HepG2 (cell line): ENCODE measurements around the gene MPV17L2. TPM values are rescaled to one million over a fixed set of nuclear protein-coding genes. Genes with fewer than 3 reads are reported as not detected.

ENCODE experiments used
- ETV6 ChIP-seq: sonication (generic); formaldehyde crosslinking; conservative IDR thresholded peaks from 2 replicates; pipeline ENCODE4 v1.4.0; 2020; ENCODE audit warnings: missing genetic modification reagents
- HES4 ChIP-seq: sonication (generic); formaldehyde crosslinking; IDR thresholded peaks from 2 replicates; pipeline ENCODE4 v1.9.0; 2021; ENCODE audit warnings: mild to moderate bottlenecking, missing genetic modification reagents, borderline replicate concordance
- HMG20B ChIP-seq: conservative IDR thresholded peaks from 2 replicates; pipeline ENCODE4 v1.6.1; 2016; ENCODE audit warnings: missing genetic modification reagents, missing compliant biosample characterization
- HNRNPLL ChIP-seq: fragments of 200-400 bp; formaldehyde crosslinking; IDR thresholded peaks from 2 replicates; pipeline ENCODE4 v1.6.1; 2017; ENCODE audit warnings: mild to moderate bottlenecking, low read depth, low read length; ENCODE audit not compliant: poor library complexity, severe bottlenecking
- HOXD1 ChIP-seq: sonication (generic); formaldehyde crosslinking; IDR thresholded peaks from 2 replicates; pipeline ENCODE4 v1.5.0; 2020; ENCODE audit warnings: missing genetic modification reagents
- NCOA5 ChIP-seq: sonication (generic); formaldehyde crosslinking; IDR thresholded peaks from 2 replicates; pipeline ENCODE4 v1.4.0; 2020; ENCODE audit warnings: missing genetic modification reagents
- POLR2AphosphoS2 ChIP-seq: IDR thresholded peaks from 2 replicates; pipeline ENCODE4 v1.6.1; 2011; ENCODE audit warnings: low read depth, low read length, improper control_type of control experiment
- TSC22D2 ChIP-seq: sonication (generic); formaldehyde crosslinking; IDR thresholded peaks from 2 replicates; pipeline ENCODE4 v1.5.1; 2020; ENCODE audit warnings: missing genetic modification reagents, mild to moderate bottlenecking, borderline replicate concordance
- ZNF253 ChIP-seq: sonication (generic); formaldehyde crosslinking; IDR thresholded peaks from 2 replicates; pipeline ENCODE4 v1.8.0; 2022; ENCODE audit warnings: mild to moderate bottlenecking, missing genetic modification reagents, borderline replicate concordance
- ZNF468 ChIP-seq: sonication (generic); formaldehyde crosslinking; IDR thresholded peaks from 2 replicates; pipeline ENCODE4 v1.8.0; 2022; ENCODE audit warnings: mild to moderate bottlenecking, moderate library complexity, missing genetic modification reagents
- ZNF510 ChIP-seq: sonication (generic); formaldehyde crosslinking; IDR thresholded peaks from 2 replicates; pipeline ENCODE4 v1.4.0; 2020; ENCODE audit warnings: low read depth, mild to moderate bottlenecking, missing genetic modification reagents
- ZNF562 ChIP-seq: sonication (generic); formaldehyde crosslinking; IDR thresholded peaks from 2 replicates; pipeline ENCODE4 v1.8.0; 2022; ENCODE audit warnings: missing genetic modification reagents, borderline replicate concordance
- ZNF564 ChIP-seq: sonication (generic); formaldehyde crosslinking; IDR thresholded peaks from 2 replicates; pipeline ENCODE4 v1.8.1; 2023; ENCODE audit warnings: mild to moderate bottlenecking, missing genetic modification reagents
- ZNF761 ChIP-seq: sonication (generic); formaldehyde crosslinking; conservative IDR thresholded peaks from 2 replicates; pipeline ENCODE4 v1.4.0; 2020; ENCODE audit warnings: mild to moderate bottlenecking, missing genetic modification reagents
- ZNF777 ChIP-seq: sonication (generic); formaldehyde crosslinking; IDR thresholded peaks from 2 replicates; pipeline ENCODE4 v1.4.0; 2020; ENCODE audit warnings: missing genetic modification reagents
- ZSCAN29 ChIP-seq: sonication (generic); formaldehyde crosslinking; conservative IDR thresholded peaks from 2 replicates; pipeline ENCODE4 v1.4.0; 2020; ENCODE audit warnings: mild to moderate bottlenecking, missing genetic modification reagents
- polyA plus RNA-seq, 8 experiments: library from polyadenylated mRNA; depleted of rRNA in 3 of 8; stranded (reverse) in 7 of 8; unstranded in 1 of 8; fragments of >200 nt; fragmentation: Illumina TruSeq in 4 of 8; extraction: Trizol in 4 of 8; gene quantifications; 2 replicates each; pipeline versions ENCODE4 v1.2.1 to v1.2.3, GENCODE V29; 2011 to 2016; ENCODE audit warnings: low read depth in 4 of 8, missing spikeins in 1 of 8, mixed read lengths in 1 of 8; ENCODE audit not compliant: insufficient read depth in 1 of 8
- total RNA-seq, 5 experiments: library from RNA; depleted of rRNA; stranded (reverse); fragments of >200 nt; fragmentation: Illumina TruSeq; extraction: Trizol; gene quantifications; 2 replicates each; pipeline ENCODE4 v1.2.3, GENCODE V29; 2016; ENCODE audit warnings: low read depth in 1 of 5
- TF ChIP-seq, protein P1 (sequence below): IDR thresholded peaks from 2 replicates; pipeline ENCODE4 v1.6.1; 2016; ENCODE audit warnings: missing genetic modification reagents, missing compliant biosample characterization
- TF ChIP-seq, protein P2 (sequence below): sonication (generic); formaldehyde crosslinking; IDR thresholded peaks from 2 replicates; pipeline ENCODE4 v1.5.0; 2020; ENCODE audit warnings: mild to moderate bottlenecking, missing genetic modification reagents, borderline replicate concordance
- TF ChIP-seq, protein P3 (sequence below): sonication (generic); formaldehyde crosslinking; IDR thresholded peaks from 2 replicates; pipeline ENCODE4 v1.9.0; 2021; ENCODE audit warnings: missing genetic modification reagents, mild to moderate bottlenecking, borderline replicate concordance
- TF ChIP-seq, protein P4 (sequence below): sonication (generic); formaldehyde crosslinking; IDR thresholded peaks from 2 replicates; pipeline ENCODE4 v1.4.0; 2020; ENCODE audit warnings: missing genetic modification reagents
- TF ChIP-seq, protein P5 (sequence below): sonication (generic); formaldehyde crosslinking; IDR thresholded peaks from 2 replicates; pipeline ENCODE4 v1.8.0; 2022; ENCODE audit warnings: low read depth, missing genetic modification reagents

Gene MPV17L2
- total and polyA plus RNA-seq, 2 of the 13 experiments (the other 11 are each of a cell fraction or from before 2014, with no cell fraction given): 13.6 to 16.7 TPM

DNA sequence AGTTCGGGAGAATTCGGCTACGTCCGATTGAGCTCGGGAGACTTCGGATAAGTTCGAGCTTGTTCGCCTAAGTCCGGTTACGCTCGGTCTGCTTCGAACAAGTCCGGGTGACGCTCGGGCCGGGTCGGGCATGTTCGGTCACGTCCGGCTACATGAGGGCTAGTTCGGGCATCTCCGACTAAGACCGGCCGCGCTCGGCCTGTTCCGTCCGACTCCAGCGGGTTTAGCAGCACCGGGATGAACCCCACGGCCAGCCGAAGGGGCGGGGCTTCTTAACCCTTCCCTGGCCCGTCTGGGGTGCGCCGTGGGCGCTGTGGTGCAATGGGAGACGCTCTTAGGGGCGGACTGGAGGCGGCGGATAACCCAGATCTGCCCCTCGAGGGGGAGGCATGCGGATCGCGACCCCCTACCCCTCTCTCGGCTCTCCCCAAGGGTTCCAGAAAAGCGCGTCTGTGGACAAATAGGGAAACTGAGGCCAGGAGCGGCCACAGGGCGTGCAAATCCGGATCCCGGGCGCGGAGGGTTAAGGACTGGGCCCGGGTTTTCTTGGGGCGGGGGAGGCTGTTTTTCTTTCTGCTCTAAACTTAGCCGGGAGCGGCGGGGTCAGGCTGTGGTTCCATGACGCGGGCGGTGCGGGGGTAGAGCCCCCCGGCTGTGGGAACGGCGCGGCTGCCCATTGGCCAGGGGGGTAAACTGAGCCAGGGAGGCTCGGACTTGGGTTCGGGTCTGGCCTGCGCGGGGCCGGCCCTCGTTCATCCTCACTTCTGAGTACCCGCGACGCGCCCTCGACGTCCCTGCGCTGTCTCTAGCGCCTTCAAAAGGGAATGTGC, 31.7 kb downstream of the MPV17L2 start (continued):
- TF ChIP-seq ZNF564 (no peak), ZSCAN29 (0 out of 2 replicates have a peak, but pooled peaks have one; percentile 2), NCOA5 (no peak), ZNF761 (CRISPR knock-in tag) (no peak; the same call in 1 of the 2 replicates), ZNF562 (CRISPR knock-in tag) (no peak), HES4 (CRISPR knock-in tag) (no peak), POLR2AphosphoS2 (no peak), ZNF510 (CRISPR knock-in tag) (no peak), TSC22D2 (CRISPR knock-in tag) (no peak), ETV6 (CRISPR knock-in tag) (no peak), HOXD1 (CRISPR knock-in tag) (no peak), HNRNPLL (peak; percentile 51), ZNF468 (no peak), ZNF253 (CRISPR knock-in tag) (no peak), HMG20B (no peak), ZNF777 (CRISPR knock-in tag) (no peak; the same call in 1 of the 2 replicates)
- TF ChIP-seq, protein P1, sequence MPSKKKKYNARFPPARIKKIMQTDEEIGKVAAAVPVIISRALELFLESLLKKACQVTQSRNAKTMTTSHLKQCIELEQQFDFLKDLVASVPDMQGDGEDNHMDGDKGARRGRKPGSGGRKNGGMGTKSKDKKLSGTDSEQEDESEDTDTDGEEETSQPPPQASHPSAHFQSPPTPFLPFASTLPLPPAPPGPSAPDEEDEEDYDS (CRISPR knock-in tag): no peak
- TF ChIP-seq, protein P2, sequence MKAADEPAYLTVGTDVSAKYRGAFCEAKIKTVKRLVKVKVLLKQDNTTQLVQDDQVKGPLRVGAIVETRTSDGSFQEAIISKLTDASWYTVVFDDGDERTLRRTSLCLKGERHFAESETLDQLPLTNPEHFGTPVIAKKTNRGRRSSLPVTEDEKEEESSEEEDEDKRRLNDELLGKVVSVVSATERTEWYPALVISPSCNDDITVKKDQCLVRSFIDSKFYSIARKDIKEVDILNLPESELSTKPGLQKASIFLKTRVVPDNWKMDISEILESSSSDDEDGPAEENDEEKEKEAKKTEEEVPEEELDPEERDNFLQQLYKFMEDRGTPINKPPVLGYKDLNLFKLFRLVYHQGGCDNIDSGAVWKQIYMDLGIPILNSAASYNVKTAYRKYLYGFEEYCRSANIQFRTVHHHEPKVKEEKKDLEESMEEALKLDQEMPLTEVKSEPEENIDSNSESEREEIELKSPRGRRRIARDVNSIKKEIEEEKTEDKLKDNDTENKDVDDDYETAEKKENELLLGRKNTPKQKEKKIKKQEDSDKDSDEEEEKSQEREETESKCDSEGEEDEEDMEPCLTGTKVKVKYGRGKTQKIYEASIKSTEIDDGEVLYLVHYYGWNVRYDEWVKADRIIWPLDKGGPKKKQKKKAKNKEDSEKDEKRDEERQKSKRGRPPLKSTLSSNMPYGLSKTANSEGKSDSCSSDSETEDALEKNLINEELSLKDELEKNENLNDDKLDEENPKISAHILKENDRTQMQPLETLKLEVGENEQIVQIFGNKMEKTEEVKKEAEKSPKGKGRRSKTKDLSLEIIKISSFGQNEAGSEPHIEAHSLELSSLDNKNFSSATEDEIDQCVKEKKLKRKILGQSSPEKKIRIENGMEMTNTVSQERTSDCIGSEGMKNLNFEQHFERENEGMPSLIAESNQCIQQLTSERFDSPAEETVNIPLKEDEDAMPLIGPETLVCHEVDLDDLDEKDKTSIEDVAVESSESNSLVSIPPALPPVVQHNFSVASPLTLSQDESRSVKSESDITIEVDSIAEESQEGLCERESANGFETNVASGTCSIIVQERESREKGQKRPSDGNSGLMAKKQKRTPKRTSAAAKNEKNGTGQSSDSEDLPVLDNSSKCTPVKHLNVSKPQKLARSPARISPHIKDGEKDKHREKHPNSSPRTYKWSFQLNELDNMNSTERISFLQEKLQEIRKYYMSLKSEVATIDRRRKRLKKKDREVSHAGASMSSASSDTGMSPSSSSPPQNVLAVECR (CRISPR knock-in tag): peak; percentile 51; the same call in 1 of the 2 replicates
- TF ChIP-seq, protein P3, sequence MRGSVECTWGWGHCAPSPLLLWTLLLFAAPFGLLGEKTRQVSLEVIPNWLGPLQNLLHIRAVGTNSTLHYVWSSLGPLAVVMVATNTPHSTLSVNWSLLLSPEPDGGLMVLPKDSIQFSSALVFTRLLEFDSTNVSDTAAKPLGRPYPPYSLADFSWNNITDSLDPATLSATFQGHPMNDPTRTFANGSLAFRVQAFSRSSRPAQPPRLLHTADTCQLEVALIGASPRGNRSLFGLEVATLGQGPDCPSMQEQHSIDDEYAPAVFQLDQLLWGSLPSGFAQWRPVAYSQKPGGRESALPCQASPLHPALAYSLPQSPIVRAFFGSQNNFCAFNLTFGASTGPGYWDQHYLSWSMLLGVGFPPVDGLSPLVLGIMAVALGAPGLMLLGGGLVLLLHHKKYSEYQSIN (CRISPR knock-in tag): no peak
- TF ChIP-seq, protein P4, sequence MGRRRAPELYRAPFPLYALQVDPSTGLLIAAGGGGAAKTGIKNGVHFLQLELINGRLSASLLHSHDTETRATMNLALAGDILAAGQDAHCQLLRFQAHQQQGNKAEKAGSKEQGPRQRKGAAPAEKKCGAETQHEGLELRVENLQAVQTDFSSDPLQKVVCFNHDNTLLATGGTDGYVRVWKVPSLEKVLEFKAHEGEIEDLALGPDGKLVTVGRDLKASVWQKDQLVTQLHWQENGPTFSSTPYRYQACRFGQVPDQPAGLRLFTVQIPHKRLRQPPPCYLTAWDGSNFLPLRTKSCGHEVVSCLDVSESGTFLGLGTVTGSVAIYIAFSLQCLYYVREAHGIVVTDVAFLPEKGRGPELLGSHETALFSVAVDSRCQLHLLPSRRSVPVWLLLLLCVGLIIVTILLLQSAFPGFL: no peak
- TF ChIP-seq, protein P5, sequence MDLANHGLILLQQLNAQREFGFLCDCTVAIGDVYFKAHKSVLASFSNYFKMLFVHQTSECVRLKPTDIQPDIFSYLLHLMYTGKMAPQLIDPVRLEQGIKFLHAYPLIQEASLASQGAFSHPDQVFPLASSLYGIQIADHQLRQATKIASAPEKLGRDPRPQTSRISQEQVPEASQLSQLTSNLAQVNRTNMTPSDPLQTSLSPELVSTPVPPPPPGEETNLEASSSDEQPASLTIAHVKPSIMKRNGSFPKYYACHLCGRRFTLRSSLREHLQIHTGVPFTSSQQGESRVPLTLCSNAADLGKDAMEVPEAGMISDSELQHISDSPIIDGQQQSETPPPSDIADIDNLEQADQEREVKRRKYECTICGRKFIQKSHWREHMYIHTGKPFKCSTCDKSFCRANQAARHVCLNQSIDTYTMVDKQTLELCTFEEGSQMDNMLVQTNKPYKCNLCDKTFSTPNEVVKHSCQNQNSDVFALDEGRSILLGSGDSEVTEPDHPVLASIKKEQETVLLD (CRISPR knock-in tag): no peak; the same call in 1 of the 2 replicates
